Measurements from ENCODE around the gene USP30. TPM values are rescaled to one million over a fixed set of nuclear protein-coding genes. Genes with fewer than 3 reads are reported as not detected.

Gene USP30
- total and polyA plus RNA-seq, 10 of the 15 experiments (the other 5 are each of a cell fraction or from before 2014, with no cell fraction given), result 2.1 to 16.2 (median 6.4) TPM

DNA sequence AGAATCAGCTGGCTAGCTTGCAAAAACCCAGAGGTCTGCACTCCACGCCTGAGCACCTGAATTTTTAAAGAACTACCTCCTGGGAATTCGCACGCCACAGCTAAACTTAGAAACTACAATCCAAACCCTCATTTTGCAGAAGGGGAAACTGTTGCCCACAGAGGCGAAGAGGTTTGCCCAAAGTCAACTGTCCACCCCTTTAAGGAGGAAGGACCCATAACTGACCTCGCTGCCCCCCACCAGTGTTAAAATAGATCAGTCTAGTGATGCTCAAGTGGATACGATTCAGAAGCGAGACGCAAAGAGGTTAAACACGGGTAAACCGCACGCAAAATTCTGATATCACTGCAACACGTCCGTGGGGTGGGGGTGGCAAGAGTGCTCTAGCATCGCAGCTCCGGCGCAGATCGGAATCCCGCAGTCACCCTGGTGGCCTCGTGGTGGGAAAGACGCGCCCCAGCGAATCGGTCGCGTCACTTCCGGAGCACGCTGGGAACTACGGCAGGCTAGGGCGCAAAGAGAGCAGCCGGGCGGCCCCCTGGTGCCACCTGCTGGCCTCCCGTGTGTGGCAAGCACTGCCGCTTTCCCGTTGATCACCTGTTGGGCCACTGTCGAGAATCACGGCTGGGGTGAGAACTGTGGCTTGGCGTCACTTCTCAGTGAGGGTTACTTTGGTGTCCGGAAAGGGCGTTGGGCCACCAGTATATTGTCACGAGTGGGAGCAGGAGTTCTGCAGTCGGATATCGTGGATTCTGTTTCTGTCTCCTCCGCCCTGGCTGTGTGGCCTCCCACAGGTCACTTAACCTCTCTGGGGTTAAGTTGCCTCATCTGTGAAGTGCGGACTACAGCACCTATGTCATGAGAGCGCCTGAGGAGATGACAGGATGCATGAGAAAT, 40.9 kb downstream of the USP30 start, which contains the start of gene ALKBH2 (continued):
- TF ChIP-seq CTCF (IDR thresholded peaks at IDR 0.05 in 2 of 3, conservative IDR thresholded peaks at IDR 0.05 in 1 of 3; ENCODE audit: control insufficient read depth in 2 of 3, extremely low read depth in 1 of 3, insufficient read depth in 1 of 3, low read depth in 3 of 3, low read length in 3 of 3), result peak; percentile 98 to 99 (median 98); a peak in 5 of 6 replicates
- TF ChIP-seq CUX1 (IDR thresholded peaks at IDR 0.05; ENCODE audit: insufficient replicate concordance, low read depth, low read length), result no peak
- TF ChIP-seq, protein P1, sequence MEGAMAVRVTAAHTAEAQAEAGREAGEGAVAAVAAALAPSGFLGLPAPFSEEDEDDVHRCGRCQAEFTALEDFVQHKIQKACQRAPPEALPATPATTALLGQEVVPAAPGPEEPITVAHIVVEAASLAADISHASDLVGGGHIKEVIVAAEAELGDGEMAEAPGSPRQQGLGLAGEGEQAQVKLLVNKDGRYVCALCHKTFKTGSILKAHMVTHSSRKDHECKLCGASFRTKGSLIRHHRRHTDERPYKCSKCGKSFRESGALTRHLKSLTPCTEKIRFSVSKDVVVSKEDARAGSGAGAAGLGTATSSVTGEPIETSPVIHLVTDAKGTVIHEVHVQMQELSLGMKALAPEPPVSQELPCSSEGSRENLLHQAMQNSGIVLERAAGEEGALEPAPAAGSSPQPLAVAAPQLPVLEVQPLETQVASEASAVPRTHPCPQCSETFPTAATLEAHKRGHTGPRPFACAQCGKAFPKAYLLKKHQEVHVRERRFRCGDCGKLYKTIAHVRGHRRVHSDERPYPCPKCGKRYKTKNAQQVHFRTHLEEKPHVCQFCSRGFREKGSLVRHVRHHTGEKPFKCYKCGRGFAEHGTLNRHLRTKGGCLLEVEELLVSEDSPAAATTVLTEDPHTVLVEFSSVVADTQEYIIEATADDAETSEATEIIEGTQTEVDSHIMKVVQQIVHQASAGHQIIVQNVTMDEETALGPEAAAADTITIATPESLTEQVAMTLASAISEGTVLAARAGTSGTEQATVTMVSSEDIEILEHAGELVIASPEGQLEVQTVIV (IDR thresholded peaks at IDR 0.05; ENCODE audit: borderline replicate concordance, partially characterized antibody), result peak; percentile 41
- TF ChIP-seq PML (IDR thresholded peaks at IDR 0.05; ENCODE audit: low read length), result peak; percentile 85; the same call in 1 of the 2 replicates
- TF ChIP-seq E2F8 (IDR thresholded peaks at IDR 0.05; ENCODE audit: low read depth, partially characterized antibody), result no peak
- no peak for TF ChIP-seq MTA3 (IDR thresholded peaks at IDR 0.05; ENCODE audit: borderline replicate concordance, low read length)
- no peak for TF ChIP-seq NFYA (IDR thresholded peaks at IDR 0.05; ENCODE audit: borderline replicate concordance, low read depth, low read length)
- TF ChIP-seq NFIC (IDR thresholded peaks at IDR 0.05; ENCODE audit: low read depth, low read length), result no peak
- peak; percentile 87 for TF ChIP-seq ZBED1 (IDR thresholded peaks at IDR 0.05; ENCODE audit: borderline replicate concordance)
- TF ChIP-seq SPI1 (IDR thresholded peaks at IDR 0.05; ENCODE audit: borderline replicate concordance, insufficient read depth, low read depth, low read length), result 0 out of 2 replicates have a peak, but pooled peaks have one; percentile 32
- no peak for TF ChIP-seq RFX5 (IDR thresholded peaks at IDR 0.05; ENCODE audit: low read depth, low read length)
- TF ChIP-seq E2F4 (IDR thresholded peaks at IDR 0.05; ENCODE audit: low read depth, low read length), result no peak
- peak; percentile 37; the same call in 1 of the 2 replicates for TF ChIP-seq DPF2 (IDR thresholded peaks at IDR 0.05)
- no peak for TF ChIP-seq KDM1A (IDR thresholded peaks at IDR 0.05; ENCODE audit: borderline replicate concordance)

Data from GM12878 (cell line).